ENCODE data around the gene LIN7B.
"Not testable (repeated sequence)": the region's sequence is repeated elsewhere in the genome, so short reads cannot be mapped to it uniquely, and the experiment has no call there.

LIN7B gene

GRCh38 chr19:49119411-49120324, 5.5 kb downstream of the LIN7B start, which contains the start of gene PPFIA3:
PPFIA3 (plus strand) TSS chr19:49119544; CDS start chr19:49127874, 8,330 bp downstream.
- DNase-seq = peak; percentile 38

DNA sequence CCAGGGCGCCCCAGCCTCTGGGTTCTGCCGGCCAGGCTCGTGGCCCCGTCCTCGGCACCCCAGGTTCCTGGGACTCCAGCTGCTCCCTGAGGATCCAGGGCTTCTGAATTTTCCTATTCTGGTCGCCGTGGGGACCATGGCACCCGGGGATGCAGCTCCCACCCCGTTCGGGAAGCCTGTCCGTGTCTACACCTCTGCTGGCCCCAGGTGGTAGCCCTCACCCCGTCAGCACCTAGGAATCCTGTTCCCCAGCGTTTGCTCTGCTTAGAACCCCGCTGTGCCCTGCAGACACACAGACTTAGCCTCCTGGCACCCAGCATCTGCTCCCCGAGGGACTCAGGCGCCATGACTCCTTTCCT, 6.1 kb downstream of the LIN7B start:
- DNase-seq = no peak

GRCh38 chr19:49120868-49121267, 6.7 kb downstream of the LIN7B start:
- no peak for DNase-seq

- DNase-seq = not testable (repeated sequence)
These were observed 7.7 kb downstream of the LIN7B start for GRCh38 chr19:49121841-49122240.

DNA sequence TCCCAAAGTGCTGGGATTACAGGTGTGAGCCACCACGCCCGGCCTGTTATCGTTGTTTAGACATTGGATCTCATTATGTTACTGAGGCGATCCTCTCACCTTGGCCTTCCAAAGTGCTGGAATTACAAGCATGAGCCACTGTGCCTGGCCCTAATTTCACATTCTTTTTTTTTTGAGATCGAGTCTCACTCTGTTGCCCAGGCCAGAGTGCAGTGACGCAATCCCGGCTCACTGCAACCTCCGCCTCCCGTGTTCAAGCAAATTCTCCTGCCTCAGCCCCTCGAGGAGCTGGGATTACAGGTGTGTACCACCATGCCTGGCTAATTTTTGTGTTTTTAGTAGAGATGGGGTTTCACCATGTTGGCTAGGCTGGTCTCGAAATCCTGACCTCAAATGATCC, 9.1 kb downstream of the LIN7B start:
- not testable (repeated sequence) for DNase-seq

GRCh38 chr19:49125025-49125731, 11.0 kb downstream of the LIN7B start:
- no peak for DNase-seq

DNA sequence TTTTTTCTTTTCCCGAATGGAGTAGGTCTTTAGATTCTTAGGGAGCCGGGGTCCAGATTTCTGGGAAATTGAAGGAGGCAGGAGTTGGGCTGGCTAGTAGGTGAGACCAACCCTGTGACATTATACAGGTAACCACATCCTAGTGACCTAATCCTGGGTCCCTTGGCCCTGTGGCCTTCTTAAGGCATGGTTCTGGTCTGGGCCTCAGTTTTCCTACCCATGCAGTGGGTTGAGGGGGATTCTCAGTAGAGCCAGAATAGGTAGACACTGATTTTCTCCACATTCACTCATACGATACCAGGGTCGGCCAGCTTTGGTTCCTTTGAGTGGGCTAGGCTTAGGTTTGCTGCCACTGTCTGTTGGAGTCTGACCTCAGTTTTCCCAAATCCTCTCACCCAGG, 12.4 kb downstream of the LIN7B start:
- DNase-seq = no peak

- not testable (repeated sequence) for DNase-seq
These were observed 13.1 kb downstream of the LIN7B start for GRCh38 chr19:49127225-49127624.

DNA sequence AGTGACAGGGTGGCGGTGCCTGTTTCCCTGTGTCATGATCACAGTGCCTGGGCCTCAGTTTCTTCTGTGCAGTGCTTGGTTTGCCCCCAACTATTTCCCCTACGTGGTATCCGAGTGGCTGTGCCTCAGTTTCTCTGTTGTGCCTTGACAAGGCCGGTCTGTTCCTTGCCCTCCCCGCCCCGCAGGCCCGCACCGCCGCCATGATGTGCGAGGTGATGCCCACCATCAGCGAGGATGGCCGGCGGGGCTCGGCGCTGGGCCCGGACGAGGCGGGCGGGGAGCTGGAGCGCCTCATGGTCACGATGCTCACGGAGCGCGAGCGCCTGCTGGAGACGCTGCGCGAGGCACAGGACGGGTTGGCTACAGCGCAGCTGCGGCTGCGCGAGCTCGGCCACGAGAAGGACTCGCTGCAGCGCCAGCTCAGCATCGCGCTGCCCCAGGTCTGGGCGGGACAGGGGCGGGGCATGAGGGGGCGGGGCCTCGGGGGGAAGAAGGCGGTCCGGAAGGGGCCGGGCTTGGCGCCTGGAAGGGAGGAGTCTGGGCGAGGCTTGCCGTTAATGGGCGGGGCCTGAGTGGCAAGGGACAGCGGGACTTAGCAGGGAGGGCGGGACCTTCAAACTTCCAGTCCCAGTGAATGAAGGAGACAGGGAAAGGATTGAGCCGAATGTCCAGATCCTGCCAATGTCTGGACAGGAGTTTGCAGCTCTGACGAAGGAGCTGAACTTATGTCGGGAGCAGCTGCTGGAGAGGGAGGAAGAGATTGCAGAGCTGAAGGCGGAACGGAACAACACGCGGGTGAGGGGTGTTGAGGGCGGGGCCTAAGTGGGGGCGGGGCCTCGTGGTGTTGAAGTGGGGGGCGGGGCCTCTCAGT, 13.7 kb downstream of the LIN7B start:
- peak; percentile 94 for DNase-seq

DNA sequence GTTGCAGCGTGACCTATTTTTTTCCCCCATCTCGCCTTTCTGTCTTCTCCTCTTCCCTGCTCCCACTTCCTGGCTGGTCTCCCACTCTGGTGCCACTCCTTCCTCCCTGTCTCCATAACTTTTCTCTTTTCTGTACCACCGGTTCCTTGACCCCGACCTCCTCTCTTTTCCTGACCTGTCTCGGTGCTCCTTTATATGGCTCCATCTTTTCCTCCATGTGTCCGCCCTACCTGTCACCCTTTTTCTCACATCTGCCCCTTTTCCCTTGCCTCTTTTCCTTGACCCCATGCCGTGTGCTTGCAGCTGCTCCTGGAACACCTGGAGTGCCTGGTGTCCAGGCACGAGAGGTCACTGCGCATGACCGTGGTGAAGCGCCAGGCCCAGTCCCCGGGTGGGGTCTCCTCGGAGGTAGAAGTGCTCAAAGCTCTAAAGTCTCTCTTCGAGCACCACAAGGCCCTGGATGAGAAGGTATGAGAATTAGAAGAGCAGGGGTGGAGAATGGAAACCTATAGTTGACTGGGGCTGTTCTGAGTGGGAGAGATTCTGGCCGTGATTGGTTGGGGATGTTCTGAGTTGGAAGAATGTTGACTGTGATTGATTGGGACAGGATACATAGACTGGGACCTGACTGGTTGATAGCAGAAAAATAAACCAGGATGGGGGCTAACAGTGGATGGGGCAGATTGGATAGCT, 14.5 kb downstream of the LIN7B start:
- no peak for DNase-seq

DNA sequence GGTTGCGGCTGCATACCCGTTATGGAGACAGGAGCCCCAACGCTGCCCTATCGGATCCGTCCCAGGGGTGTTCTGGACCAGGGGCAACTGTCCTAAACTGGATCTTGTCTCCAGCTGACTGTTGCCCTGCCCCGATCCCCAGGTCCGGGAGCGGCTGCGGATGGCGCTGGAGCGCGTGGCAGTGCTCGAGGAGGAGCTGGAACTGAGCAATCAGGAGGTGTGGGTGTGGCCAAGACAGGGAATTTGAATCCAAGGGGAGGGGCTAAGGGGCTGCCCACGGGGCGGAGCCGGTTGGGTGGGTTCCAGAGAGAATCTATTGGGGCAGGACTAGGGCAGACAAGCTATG, 15.0 kb downstream of the LIN7B start:
- DNase-seq = no peak

- DNase-seq = no peak
These were observed 16.2 kb downstream of the LIN7B start for GRCh38 chr19:49130325-49130724.

DNA sequence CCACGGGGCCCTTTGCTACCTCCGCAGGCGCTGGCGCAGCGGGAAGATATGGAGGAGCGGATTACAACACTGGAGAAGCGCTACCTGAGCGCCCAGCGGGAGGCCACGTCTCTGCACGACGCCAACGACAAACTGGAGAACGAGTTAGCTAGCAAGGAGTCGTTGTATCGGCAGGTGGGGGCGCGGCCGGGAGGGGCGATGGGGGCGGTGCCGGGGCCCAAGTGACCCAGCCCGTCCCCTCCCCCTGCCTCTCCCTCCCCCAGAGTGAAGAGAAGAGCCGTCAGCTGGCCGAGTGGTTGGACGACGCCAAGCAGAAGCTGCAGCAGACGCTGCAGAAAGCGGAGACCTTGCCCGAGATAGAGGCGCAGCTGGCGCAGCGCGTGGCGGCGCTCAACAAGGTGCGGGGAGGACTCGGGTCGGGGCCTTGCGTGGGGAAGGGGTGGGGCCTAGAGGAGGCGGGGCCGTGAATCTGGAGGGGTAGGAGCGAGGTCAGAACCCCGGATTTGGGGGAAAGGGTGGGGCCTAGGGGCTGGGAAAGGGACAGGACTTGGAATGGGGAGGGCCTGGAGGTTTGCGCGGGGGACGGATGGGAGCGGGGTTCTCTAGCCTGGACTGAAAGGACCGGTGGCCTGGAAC, 18.9 kb downstream of the LIN7B start:
- no peak for DNase-seq

GRCh38 chr19:49133621-49134454, 19.7 kb downstream of the LIN7B start:
- no peak for DNase-seq

- no peak for DNase-seq
These were observed 21.5 kb downstream of the LIN7B start for GRCh38 chr19:49135686-49136085.

GRCh38 chr19:49136771-49137171, 22.6 kb downstream of the LIN7B start:
- DNase-seq = no peak

DNA sequence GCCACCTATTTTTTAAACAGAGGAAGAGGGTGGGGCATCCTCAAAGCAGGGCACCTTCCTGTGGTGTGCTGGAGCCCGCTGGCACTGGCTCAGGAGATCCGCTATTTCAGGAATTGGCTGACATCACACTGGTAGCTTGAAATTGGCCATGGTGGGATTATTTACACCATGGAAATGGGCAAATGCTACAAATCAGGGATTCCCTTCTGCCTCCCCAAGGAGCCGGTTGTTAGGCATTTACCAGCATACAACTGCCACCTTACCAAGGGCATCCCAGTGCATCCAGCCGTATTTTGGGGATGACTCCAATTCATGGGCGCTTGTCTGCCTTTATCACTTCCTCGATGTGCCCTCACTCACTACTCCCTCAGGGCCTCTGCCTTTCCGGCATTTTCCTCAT, 26.8 kb downstream of the LIN7B start:
- DNase-seq = no peak

DNA sequence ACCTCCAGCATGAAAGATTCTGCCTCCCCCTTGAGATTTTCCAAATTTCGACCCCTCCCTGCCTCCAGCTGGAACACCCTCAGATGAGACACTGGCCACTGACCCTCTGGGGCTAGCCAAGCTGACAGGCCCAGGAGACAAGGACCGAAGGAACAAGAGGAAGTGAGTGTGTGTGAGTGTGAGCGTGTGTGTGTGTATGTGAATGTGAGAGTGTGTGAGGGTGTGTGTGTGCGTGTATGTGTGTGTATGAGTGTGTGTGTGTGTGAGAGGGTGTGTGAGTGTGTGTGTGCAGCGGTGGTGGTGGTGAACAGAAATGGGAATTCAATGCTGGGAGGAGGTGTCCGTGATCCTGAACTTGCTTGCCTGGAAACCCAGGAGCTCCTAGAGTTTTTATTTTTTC, 27.2 kb downstream of the LIN7B start:
- DNase-seq = no peak

DNA sequence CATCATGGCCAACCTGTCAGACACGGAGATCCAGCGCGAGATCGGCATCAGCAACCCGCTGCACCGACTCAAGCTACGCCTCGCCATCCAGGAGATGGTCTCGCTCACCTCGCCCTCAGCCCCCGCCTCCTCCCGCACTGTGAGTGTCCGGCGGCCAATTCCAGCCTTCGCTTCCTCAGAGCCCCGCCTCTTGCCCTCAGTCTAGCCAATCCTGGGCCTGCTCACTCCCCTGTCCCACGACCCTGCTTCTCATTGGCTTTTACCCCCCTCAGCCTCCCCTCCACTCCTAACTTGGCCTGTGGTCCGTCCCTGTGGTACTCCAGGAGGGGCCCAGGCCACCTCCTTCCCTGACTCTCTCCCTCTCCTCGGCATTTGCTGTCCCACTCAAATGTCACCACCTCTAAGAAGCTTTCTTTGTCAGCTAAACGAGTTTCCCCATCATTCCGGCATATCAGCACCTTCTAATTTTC, 28.7 kb downstream of the LIN7B start:
- no peak for DNase-seq

DNA sequence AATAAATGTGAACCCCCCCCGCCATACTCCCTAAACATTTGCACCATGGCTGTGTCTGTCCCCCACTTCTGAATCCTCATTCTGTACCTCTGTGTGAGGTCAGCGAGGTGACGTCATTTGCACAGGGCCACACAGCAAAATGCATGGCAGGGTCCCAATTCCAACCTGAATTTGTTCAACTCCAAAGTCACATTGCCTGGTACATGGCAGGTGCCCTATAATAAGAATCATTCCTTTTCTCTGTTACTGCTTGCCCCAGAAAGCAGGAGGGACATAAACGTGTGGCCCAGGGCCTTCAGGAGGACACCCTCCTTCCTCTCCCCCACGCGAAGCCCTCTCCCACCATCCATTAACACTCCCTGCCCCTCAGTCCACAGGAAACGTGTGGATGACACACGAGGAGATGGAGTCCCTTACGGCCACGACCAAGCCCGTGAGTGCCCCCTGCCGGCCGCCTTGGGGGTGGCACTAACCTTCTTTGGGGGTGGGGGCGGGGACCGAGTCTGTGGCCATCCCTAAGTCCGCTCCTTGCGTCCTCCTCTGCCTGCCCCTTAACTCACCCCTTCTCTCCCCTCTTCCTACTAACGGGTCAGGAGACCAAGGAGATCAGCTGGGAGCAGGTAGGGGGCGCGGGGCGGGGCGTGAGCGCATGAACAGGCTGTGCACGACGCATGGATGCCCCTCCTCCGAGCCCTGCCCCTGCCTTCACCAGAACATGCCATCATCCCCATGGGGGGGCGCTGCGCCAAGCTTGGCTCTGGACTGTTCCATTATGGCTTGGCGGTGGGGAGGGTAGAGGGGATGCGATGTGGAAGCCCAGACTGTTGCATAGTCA, 31.6 kb downstream of the LIN7B start:
- no peak for DNase-seq
